ENCODE data around the gene RALGPS2. TPM values are rescaled to one million over a fixed set of nuclear protein-coding genes. Genes with fewer than 3 reads are reported as not detected.

RALGPS2 gene, protein sequence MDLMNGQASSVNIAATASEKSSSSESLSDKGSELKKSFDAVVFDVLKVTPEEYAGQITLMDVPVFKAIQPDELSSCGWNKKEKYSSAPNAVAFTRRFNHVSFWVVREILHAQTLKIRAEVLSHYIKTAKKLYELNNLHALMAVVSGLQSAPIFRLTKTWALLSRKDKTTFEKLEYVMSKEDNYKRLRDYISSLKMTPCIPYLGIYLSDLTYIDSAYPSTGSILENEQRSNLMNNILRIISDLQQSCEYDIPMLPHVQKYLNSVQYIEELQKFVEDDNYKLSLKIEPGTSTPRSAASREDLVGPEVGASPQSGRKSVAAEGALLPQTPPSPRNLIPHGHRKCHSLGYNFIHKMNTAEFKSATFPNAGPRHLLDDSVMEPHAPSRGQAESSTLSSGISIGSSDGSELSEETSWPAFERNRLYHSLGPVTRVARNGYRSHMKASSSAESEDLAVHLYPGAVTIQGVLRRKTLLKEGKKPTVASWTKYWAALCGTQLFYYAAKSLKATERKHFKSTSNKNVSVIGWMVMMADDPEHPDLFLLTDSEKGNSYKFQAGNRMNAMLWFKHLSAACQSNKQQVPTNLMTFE
- total RNA-seq (10 to 100 TPM in 5 of 9 donors, 1 to 10 TPM in 4; 6.6 to 12.7 (median 10.4) TPM), polyA plus RNA-seq (1 to 10 TPM; 1.6 to 3.9 TPM)
- long read RNA-seq, donor 1, full-length matches to known transcripts = 3 of 3 reads
- long read RNA-seq, donor 1, partial matches to known transcripts = 0 of 3 reads
- long read RNA-seq, donor 1, other reads (novel, unspliced or antisense) = 0 of 3 reads
- long read RNA-seq, donor 2, full-length matches to known transcripts = 2 of 6 reads
- long read RNA-seq, donor 2, partial matches to known transcripts = 3 of 6 reads
- long read RNA-seq, donor 2, other reads (novel, unspliced or antisense) = 1 of 6 reads
- long read RNA-seq, donor 3, full-length matches to known transcripts = 6 of 9 reads
- long read RNA-seq, donor 3, partial matches to known transcripts = 1 of 9 reads
- long read RNA-seq, donor 3, other reads (novel, unspliced or antisense) = 2 of 9 reads

GRCh38 chr1:178724728-178725465, at the start of gene RALGPS2:
RALGPS2 (plus strand) TSS chr1:178725244; CDS start chr1:178776765, 51,521 bp downstream.
- peak in 1 of 2 donors; percentile 43 for TF ChIP-seq POLR2A (IDR thresholded peaks at IDR 0.05)
- TF ChIP-seq, protein P1, sequence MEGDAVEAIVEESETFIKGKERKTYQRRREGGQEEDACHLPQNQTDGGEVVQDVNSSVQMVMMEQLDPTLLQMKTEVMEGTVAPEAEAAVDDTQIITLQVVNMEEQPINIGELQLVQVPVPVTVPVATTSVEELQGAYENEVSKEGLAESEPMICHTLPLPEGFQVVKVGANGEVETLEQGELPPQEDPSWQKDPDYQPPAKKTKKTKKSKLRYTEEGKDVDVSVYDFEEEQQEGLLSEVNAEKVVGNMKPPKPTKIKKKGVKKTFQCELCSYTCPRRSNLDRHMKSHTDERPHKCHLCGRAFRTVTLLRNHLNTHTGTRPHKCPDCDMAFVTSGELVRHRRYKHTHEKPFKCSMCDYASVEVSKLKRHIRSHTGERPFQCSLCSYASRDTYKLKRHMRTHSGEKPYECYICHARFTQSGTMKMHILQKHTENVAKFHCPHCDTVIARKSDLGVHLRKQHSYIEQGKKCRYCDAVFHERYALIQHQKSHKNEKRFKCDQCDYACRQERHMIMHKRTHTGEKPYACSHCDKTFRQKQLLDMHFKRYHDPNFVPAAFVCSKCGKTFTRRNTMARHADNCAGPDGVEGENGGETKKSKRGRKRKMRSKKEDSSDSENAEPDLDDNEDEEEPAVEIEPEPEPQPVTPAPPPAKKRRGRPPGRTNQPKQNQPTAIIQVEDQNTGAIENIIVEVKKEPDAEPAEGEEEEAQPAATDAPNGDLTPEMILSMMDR (IDR thresholded peaks at IDR 0.05) = no peak
- intact Hi-C loops (cut with DNase I) = loop anchor here in 1 of 10 donors (2.0 kb wide), 1 partner anchor 182 kb away; no protein-coding TSS in a partner anchor
- Histone ChIP-seq H3K36me3 (no peaks in the 10 kb centered on the region), H3K9me3 (no peaks in the 10 kb centered on the region), H3K27me3 (no peaks in the 10 kb centered on the region), H3K4me1 (peaks cover 0 to 14% (median 3%) of the 10 kb centered on the region in 12 donors), H3K4me3 (peak within 1 kb of the TSS; percentile 77 to 97 (median 88)), H3K27ac (peak within 1 kb of the TSS; percentile 33 to 91 (median 78))
- ATAC-seq (peak; percentile 89 to 97 (median 92)), DNase-seq (peak; percentile 70 to 86 (median 77))
- 1 to 14% (median 5%) methylated on average over 11 to 90 of the region's 90 CpGs for WGBS, 4 donors

DNA sequence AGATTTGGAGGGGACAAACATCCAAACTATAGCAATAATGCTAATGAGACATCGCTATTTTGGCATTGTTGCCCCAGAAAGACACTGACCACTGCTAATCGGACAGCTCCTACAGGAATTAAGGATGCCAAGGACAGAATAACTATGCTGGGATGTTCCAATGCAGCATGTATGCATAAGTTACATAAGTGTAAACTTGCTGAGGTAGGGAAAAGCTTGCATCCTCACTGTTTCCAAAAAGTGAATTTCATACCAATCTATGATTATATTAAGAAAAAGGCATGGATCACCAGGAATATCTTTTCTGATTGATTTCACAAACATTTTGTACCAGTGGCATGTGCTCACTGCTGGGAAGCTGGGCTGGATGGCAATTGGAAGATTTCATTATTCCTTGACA, 45.8 kb upstream of the RALGPS2 start:
- 86 to 93% (median 89%) methylated on average over 2 of the region's 2 CpGs for WGBS, 4 donors
- intact Hi-C loops (cut with DNase I) = no loop called here
- no peaks in the 10 kb centered on the region for H3K27me3 ChIP-seq
- peaks cover 0 to 5% (median 0%) of the 10 kb centered on the region in 12 donors for H3K9me3 ChIP-seq
- H3K36me3 ChIP-seq = no peaks in the 10 kb centered on the region
- H3K4me1 ChIP-seq = no peaks in the 10 kb centered on the region
- no peak overlapping the region for H3K27ac ChIP-seq
- TF ChIP-seq POLR2A (IDR thresholded peaks at IDR 0.05) = no peak
- TF ChIP-seq, protein P1 (IDR thresholded peaks at IDR 0.05) = no peak
- no peak for DNase-seq
- ATAC-seq = no peak
- H3K4me3 ChIP-seq = no peak overlapping the region

DNA sequence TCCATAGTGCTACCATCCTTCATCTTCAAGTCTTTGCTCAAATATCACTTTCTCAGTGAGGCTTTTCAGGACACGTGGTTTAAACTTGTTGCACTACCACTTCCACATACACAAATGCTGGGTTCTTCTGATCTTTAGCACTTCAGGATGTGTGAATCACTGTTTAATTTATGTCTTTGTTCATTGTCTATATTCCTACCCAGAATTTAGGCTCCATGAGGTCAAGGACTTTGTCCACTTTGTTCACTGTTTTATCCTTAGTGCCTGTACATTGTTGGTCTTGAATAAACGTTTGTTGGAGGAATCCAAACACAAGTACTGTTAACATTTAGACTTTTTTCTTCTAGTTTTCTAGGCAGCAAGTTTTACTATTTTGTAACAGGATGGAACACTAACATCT, 42.6 kb upstream of the RALGPS2 start:
- DNase-seq = no peak

More for the DNA sequence above, 42.6 kb upstream of the RALGPS2 start:
- Histone ChIP-seq H3K4me3 (no peak overlapping the region), H3K36me3 (no peaks in the 10 kb centered on the region), H3K27me3 (no peaks in the 10 kb centered on the region), H3K4me1 (no peaks in the 10 kb centered on the region), H3K27ac (no peak overlapping the region), H3K9me3 (peaks cover 0 to 5% (median 0%) of the 10 kb centered on the region in 12 donors)
- no peak for TF ChIP-seq POLR2A (IDR thresholded peaks at IDR 0.05)
- TF ChIP-seq, protein P1 (IDR thresholded peaks at IDR 0.05) = no peak
- 47 to 57% (median 53%) methylated on average over 2 of the region's 2 CpGs for WGBS, 4 donors
- ATAC-seq = no peak
- intact Hi-C loops (cut with DNase I) = no loop called here
